ENCODE measurements around the gene ZSCAN25. TPM values are rescaled to one million over a fixed set of nuclear protein-coding genes. Genes with fewer than 3 reads are reported as not detected.
"Not testable (repeated sequence)": the region's sequence is repeated elsewhere in the genome, so short reads cannot be mapped to it uniquely, and the experiment has no call there.

Gene ZSCAN25
- total RNA-seq, 1 donor from 2014 or later, result 9.0 TPM

DNA sequence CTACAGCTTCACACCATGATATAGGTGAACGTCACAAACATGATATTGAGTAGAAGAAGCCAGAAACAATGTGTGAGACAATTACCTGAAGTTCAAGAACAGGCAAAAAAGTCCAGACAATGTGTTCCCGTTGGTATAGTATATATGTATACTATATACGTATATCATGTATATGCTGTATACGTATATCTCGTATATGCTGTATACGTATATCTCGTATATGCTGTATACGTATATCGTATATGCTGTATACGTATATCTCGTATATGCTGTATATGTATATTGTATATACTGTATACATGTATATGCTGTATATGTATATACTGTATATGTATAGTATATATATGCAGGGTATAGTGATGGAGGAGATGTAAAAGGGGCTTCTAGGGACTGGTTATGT lies 10.8 kb downstream of the ZSCAN25 start:
- no peak for DNase-seq
- H3K9me3 ChIP-seq (replicated peaks), result no peaks in the 10 kb centered on the region
- H3K4me3 ChIP-seq, result no peak overlapping the region
- no peaks in the 10 kb centered on the region for H3K27me3 ChIP-seq (ENCODE audit: low read depth)
- TF ChIP-seq, protein P1, sequence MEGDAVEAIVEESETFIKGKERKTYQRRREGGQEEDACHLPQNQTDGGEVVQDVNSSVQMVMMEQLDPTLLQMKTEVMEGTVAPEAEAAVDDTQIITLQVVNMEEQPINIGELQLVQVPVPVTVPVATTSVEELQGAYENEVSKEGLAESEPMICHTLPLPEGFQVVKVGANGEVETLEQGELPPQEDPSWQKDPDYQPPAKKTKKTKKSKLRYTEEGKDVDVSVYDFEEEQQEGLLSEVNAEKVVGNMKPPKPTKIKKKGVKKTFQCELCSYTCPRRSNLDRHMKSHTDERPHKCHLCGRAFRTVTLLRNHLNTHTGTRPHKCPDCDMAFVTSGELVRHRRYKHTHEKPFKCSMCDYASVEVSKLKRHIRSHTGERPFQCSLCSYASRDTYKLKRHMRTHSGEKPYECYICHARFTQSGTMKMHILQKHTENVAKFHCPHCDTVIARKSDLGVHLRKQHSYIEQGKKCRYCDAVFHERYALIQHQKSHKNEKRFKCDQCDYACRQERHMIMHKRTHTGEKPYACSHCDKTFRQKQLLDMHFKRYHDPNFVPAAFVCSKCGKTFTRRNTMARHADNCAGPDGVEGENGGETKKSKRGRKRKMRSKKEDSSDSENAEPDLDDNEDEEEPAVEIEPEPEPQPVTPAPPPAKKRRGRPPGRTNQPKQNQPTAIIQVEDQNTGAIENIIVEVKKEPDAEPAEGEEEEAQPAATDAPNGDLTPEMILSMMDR (IDR thresholded peaks at IDR 0.05; ENCODE audit: borderline replicate concordance), result no peak
- H3K4me1 ChIP-seq, result peaks cover 15% of the 10 kb centered on the region
- peaks cover 86% of the 10 kb centered on the region for H3K36me3 ChIP-seq
- intact Hi-C loops (cut with micrococcal nuclease), result no loop called here
- no peak overlapping the region for H3K27ac ChIP-seq (replicated peaks)

DNA sequence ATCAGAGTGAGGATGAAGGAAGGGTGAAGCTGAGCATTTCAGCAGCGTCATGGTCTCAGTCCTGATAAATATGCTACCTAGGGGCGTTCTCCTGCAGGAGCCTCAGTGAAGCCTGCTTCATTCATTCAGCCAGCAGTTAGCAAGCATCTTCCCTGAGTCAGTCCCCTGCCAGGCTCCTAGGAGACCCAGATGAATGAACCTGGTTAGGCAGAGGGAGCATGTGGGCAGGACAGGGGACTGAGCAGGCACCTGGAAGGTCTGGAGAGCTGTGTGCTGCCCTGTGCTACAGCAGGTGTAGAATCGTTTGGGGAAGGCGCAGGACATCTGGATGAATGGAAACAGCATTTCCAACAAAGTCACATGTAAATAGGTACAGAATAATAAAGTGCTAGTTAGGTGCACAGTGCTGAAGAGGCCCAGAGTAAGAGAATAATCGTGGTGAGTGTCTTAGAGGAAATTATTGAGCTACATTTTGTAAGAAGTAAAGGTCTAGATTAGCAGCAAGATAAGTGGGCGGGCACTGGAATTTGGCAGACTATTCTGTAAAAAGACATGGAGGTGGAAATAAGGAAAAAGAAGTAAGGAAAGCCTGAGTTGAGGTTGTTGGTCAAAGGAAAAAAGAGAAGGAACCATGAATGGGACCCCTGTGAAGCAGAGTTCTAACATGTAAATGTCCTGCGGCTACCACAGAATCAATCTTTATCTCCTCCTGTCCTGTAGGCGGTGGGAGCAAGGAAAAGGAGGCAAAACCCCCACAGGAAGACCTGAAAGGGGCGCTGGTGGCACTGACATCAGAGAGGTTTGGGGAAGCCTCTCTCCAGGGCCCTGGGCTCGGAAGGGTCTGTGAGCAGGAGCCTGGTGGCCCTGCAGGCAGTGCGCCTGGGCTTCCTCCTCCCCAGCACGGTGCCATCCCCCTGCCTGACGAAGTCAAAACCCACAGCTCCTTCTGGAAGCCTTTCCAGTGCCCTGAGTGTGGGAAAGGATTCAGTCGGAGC lies 12.0 kb downstream of the ZSCAN25 start:
- no peak for DNase-seq
- intact Hi-C loops (cut with micrococcal nuclease), result no loop called here
- Histone ChIP-seq H3K4me1 (peaks cover 15% of the 10 kb centered on the region), H3K4me3 (no peak overlapping the region), H3K9me3 (replicated peaks) (no peaks in the 10 kb centered on the region), H3K27ac (replicated peaks) (no peak overlapping the region), H3K27me3 (ENCODE audit: low read depth) (no peaks in the 10 kb centered on the region), H3K36me3 (peaks cover 81% of the 10 kb centered on the region)
- TF ChIP-seq, protein P1 (IDR thresholded peaks at IDR 0.05; ENCODE audit: borderline replicate concordance), result no peak

DNA sequence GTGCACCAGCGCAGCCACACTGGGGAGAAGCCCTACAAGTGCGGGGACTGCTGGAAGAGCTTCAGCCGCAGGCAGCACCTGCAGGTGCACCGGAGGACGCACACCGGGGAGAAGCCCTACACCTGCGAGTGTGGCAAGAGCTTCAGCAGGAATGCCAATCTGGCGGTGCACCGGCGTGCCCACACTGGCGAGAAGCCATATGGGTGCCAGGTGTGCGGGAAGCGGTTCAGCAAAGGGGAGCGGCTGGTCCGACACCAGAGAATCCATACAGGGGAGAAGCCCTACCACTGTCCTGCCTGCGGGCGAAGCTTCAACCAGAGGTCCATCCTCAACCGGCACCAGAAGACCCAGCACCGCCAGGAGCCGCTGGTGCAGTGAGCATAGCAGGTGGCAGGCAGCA lies 12.9 kb downstream of the ZSCAN25 start:
- intact Hi-C loops (cut with micrococcal nuclease), result no loop called here
- no peak for DNase-seq
- H3K9me3 ChIP-seq (replicated peaks), result no peaks in the 10 kb centered on the region
- H3K27ac ChIP-seq (replicated peaks), result no peak overlapping the region
- H3K36me3 ChIP-seq, result peaks cover 81% of the 10 kb centered on the region
- H3K4me1 ChIP-seq, result peaks cover 18% of the 10 kb centered on the region
- no peak overlapping the region for H3K4me3 ChIP-seq
- TF ChIP-seq, protein P1 (IDR thresholded peaks at IDR 0.05; ENCODE audit: borderline replicate concordance), result no peak
- no peaks in the 10 kb centered on the region for H3K27me3 ChIP-seq (ENCODE audit: low read depth)

DNA sequence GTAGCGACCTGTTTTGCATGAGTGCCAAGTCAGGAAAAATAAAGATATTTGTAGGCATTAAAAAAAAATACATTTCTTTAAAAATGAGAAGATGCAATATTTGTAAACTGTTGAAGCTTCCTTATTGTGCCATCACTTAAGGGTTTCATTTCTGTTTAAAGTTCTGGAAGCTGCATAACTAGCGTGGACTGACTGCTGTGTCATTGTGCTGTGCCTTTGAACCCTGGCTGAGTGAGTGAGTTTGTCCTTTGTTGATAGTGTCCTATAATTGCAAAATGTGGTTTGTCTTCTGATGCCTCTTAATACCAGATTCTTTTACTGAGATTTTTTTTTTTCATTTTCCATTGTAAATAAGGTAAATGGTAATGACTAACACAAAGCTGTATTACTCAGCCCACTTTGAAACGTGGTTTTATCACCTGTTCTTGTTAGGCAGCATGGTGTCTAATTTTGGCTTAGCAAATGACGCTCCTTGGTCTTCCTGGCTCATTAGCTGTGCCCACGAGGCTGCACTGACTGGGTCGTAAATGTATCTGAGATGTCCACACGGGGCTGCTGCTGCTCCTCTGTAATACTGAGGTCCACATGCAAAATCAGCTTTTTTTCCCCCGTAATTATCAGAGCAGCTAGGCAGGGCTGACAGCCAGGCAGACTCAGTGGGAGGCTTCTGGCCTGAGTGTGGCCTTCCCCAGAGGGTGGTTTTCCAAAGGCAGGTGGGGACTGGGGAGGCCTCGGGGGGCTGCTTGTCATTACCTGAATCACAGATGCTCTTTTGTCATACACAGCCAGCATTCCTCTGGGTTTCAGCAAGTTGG lies 14.8 kb downstream of the ZSCAN25 start:
- no peaks in the 10 kb centered on the region for H3K27me3 ChIP-seq (ENCODE audit: low read depth)
- H3K4me1 ChIP-seq, result peaks cover 28% of the 10 kb centered on the region
- H3K36me3 ChIP-seq, result peaks cover 63% of the 10 kb centered on the region
- intact Hi-C loops (cut with micrococcal nuclease), result no loop called here
- H3K4me3 ChIP-seq, result no peak overlapping the region
- TF ChIP-seq, protein P1 (IDR thresholded peaks at IDR 0.05; ENCODE audit: borderline replicate concordance), result peak; percentile 52
- no peaks in the 10 kb centered on the region for H3K9me3 ChIP-seq (replicated peaks)
- H3K27ac ChIP-seq (replicated peaks), result peak overlapping the region; percentile 55
- DNase-seq, result peak; percentile 34

DNA sequence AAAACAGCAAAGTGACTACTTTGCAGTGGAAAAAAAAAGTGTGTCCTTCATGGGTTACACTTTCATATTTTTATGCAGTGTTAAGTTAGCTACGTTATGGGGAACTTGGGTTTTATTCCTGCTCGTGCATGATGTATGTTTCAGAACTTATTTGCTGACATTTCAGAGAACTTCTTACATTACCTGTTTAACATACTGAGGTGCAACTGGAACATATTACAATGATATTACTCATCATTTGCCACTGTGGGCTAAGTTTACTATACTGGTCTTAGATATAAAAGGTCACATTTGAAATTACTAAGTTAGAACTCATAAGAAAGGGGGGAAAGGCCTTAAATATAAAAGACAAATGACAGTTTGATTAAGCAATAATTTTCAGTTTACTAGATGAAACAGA lies 20.7 kb downstream of the ZSCAN25 start:
- H3K4me3 ChIP-seq; H3K27ac ChIP-seq (replicated peaks); intact Hi-C loops (cut with micrococcal nuclease); H3K9me3 ChIP-seq (replicated peaks); H3K27me3 ChIP-seq (ENCODE audit: low read depth); DNase-seq: not testable (repeated sequence)
- Histone ChIP-seq H3K4me1 (peaks cover 13% of the 10 kb centered on the region), H3K36me3 (peaks cover 31% of the 10 kb centered on the region)
